ENCODE measurements around the gene RAB36.

DNA sequence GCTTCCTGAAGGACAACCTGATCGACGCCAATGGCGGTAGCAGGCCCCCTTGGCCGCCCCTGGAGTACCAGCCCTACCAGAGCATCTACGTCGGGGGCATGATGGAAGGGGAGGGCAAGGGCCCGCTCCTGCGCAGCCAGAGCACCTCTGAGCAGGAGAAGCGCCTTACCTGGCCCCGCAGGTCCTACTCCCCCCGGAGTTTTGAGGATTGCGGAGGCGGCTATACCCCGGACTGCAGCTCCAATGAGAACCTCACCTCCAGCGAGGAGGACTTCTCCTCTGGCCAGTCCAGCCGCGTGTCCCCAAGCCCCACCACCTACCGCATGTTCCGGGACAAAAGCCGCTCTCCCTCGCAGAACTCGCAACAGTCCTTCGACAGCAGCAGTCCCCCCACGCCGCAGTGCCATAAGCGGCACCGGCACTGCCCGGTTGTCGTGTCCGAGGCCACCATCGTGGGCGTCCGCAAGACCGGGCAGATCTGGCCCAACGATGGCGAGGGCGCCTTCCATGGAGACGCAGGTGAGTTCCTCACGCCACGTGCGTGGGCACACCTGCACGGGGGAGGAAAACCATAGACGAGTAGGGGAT is 36.5 kb downstream of the RAB36 start:
- TF ChIP-seq CTCF (IDR thresholded peaks at IDR 0.05 in 4 of 5, conservative IDR thresholded peaks at IDR 0.05 in 1 of 5) (no peak), POLR2A (IDR thresholded peaks at IDR 0.05) (no peak)

All from gastrocnemius medialis (tissue), 4 donors.